Measurements from ENCODE around the gene USP21. TPM values are rescaled to one million over a fixed set of nuclear protein-coding genes. Genes with fewer than 3 reads are reported as not detected.

USP21 gene
- total and polyA plus RNA-seq, 2 of the 13 experiments (the other 11 are each of a cell fraction or from before 2014, with no cell fraction given) = 10.1 to 33.1 TPM

DNA sequence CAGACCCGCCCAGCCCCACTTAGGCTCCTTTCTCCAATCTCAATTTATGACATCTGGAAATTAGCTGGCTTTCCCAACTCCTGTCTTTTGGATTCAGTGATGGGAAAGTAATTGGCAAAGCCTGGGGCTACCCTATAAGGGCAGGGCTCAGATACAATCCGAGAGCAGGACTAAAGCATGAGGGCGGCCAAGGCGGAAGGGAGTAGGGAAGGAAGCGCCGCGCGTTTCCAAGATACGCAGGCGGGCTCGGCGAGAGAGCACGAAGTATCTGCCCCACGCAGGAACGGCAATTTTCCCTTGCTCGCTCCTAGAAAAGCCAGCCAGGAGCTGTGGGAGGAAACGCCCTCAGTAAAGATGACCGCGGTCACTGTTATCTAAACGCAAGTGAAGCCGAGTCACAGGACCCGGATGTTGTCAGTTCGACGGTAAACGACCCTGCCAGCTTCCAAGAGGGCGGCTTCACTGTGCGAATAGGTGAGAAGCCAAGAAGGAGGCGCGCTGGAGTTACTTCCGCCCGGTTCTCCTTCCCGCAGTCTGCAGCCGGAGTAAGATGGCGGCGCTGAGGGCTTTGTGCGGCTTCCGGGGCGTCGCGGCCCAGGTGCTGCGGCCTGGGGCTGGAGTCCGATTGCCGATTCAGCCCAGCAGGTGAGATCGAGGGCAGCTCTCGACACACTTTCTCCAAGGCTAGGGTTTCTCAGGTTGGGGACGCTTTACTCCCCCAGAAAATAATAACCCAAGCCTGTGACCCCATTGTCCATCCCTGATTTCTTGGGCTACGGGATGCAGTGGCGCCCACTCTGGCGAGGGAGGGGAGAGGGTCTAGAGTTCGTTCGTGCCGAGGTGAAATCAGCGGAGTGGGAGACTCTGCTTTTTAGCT lies 42.8 kb downstream of the USP21 start, which contains the start of gene NDUFS2 (continued):
- TF ChIP-seq NFKBIZ (CRISPR knock-in tag; IDR thresholded peaks at IDR 0.05) = 0 out of 2 replicates have a peak, but pooled peaks have one; percentile 13
- TF ChIP-seq, protein P1, sequence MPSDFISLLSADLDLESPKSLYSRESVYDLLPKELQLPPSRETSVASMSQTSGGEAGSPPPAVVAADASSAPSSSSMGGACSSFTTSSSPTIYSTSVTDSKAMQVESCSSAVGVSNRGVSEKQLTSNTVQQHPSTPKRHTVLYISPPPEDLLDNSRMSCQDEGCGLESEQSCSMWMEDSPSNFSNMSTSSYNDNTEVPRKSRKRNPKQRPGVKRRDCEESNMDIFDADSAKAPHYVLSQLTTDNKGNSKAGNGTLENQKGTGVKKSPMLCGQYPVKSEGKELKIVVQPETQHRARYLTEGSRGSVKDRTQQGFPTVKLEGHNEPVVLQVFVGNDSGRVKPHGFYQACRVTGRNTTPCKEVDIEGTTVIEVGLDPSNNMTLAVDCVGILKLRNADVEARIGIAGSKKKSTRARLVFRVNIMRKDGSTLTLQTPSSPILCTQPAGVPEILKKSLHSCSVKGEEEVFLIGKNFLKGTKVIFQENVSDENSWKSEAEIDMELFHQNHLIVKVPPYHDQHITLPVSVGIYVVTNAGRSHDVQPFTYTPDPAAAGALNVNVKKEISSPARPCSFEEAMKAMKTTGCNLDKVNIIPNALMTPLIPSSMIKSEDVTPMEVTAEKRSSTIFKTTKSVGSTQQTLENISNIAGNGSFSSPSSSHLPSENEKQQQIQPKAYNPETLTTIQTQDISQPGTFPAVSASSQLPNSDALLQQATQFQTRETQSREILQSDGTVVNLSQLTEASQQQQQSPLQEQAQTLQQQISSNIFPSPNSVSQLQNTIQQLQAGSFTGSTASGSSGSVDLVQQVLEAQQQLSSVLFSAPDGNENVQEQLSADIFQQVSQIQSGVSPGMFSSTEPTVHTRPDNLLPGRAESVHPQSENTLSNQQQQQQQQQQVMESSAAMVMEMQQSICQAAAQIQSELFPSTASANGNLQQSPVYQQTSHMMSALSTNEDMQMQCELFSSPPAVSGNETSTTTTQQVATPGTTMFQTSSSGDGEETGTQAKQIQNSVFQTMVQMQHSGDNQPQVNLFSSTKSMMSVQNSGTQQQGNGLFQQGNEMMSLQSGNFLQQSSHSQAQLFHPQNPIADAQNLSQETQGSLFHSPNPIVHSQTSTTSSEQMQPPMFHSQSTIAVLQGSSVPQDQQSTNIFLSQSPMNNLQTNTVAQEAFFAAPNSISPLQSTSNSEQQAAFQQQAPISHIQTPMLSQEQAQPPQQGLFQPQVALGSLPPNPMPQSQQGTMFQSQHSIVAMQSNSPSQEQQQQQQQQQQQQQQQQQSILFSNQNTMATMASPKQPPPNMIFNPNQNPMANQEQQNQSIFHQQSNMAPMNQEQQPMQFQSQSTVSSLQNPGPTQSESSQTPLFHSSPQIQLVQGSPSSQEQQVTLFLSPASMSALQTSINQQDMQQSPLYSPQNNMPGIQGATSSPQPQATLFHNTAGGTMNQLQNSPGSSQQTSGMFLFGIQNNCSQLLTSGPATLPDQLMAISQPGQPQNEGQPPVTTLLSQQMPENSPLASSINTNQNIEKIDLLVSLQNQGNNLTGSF (CRISPR knock-in tag; IDR thresholded peaks at IDR 0.05) = 0 out of 2 replicates have a peak, but pooled peaks have one; percentile 31
- TF ChIP-seq, protein P2, sequence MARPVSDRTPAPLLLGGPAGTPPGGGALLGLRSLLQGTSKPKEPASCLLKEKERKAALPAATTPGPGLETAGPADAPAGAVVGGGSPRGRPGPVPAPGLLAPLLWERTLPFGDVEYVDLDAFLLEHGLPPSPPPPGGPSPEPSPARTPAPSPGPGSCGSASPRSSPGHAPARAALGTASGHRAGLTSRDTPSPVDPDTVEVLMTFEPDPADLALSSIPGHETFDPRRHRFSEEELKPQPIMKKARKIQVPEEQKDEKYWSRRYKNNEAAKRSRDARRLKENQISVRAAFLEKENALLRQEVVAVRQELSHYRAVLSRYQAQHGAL (CRISPR knock-in tag; IDR thresholded peaks at IDR 0.05; ENCODE audit: not compliant biosample characterization) = no peak
- no peak for TF ChIP-seq ZNF7 (CRISPR knock-in tag; IDR thresholded peaks at IDR 0.05)
- TF ChIP-seq SPEN (CRISPR knock-in tag; IDR thresholded peaks at IDR 0.05; ENCODE audit: low read depth) = peak; percentile 85
- TF ChIP-seq ZNF431 (CRISPR knock-in tag; IDR thresholded peaks at IDR 0.05; ENCODE audit: borderline replicate concordance, low read depth) = no peak
- TF ChIP-seq, protein P3, sequence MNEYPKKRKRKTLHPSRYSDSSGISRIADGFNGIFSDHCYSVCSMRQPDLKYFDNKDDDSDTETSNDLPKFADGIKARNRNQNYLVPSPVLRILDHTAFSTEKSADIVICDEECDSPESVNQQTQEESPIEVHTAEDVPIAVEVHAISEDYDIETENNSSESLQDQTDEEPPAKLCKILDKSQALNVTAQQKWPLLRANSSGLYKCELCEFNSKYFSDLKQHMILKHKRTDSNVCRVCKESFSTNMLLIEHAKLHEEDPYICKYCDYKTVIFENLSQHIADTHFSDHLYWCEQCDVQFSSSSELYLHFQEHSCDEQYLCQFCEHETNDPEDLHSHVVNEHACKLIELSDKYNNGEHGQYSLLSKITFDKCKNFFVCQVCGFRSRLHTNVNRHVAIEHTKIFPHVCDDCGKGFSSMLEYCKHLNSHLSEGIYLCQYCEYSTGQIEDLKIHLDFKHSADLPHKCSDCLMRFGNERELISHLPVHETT (CRISPR knock-in tag; conservative IDR thresholded peaks at IDR 0.05) = no peak
- TF ChIP-seq ZNF567 (CRISPR knock-in tag; IDR thresholded peaks at IDR 0.05; ENCODE audit: borderline replicate concordance) = peak; percentile 61; the same call in 1 of the 2 replicates
- TF ChIP-seq NFE2L2 (IDR thresholded peaks at IDR 0.05; ENCODE audit: low read length) = no peak
- TF ChIP-seq ZNF772 (CRISPR knock-in tag; IDR thresholded peaks at IDR 0.05) = peak; percentile 85
- TF ChIP-seq AGO2 (optimal IDR thresholded peaks at IDR 0.05; ENCODE audit: low read depth, low read length) = no peak
- peak; percentile 74 for TF ChIP-seq YEATS4 (CRISPR knock-in tag; IDR thresholded peaks at IDR 0.05; ENCODE audit: borderline replicate concordance)
- no peak for TF ChIP-seq CBX1 (IDR thresholded peaks at IDR 0.05; ENCODE audit: low read depth)
- TF ChIP-seq MIER3 (CRISPR knock-in tag; IDR thresholded peaks at IDR 0.05; ENCODE audit: borderline replicate concordance) = peak; percentile 73; the same call in 1 of the 2 replicates
- TF ChIP-seq, protein P4, sequence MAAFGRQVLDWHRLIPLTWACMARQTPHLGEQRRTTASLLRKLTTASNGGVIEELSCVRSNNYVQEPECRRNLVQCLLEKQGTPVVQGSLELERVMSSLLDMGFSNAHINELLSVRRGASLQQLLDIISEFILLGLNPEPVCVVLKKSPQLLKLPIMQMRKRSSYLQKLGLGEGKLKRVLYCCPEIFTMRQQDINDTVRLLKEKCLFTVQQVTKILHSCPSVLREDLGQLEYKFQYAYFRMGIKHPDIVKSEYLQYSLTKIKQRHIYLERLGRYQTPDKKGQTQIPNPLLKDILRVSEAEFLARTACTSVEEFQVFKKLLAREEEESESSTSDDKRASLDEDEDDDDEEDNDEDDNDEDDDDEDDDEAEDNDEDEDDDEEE (CRISPR knock-in tag; IDR thresholded peaks at IDR 0.05) = peak; percentile 71
- TF ChIP-seq EP300 (IDR thresholded peaks at IDR 0.05; ENCODE audit: low read depth in 2 of 2, low read length in 2 of 2) = no peak
- no peak for TF ChIP-seq EP300 (CRISPR knock-in tag; IDR thresholded peaks at IDR 0.05; ENCODE audit: borderline replicate concordance)
- TF ChIP-seq, protein P5, sequence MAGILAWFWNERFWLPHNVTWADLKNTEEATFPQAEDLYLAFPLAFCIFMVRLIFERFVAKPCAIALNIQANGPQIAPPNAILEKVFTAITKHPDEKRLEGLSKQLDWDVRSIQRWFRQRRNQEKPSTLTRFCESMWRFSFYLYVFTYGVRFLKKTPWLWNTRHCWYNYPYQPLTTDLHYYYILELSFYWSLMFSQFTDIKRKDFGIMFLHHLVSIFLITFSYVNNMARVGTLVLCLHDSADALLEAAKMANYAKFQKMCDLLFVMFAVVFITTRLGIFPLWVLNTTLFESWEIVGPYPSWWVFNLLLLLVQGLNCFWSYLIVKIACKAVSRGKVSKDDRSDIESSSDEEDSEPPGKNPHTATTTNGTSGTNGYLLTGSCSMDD (CRISPR knock-in tag; IDR thresholded peaks at IDR 0.05) = no peak
